Neutrophil (primary cell): Measurements from ENCODE around the gene TBKBP1.
A peak's percentile ranks its signal among the peaks of the same experiment; 100 is the strongest.

Experiments used
- H3K27ac ChIP-seq: fragments of 200-600 bp; sonication (generic); 2 replicates; pipeline ENCODE4 v1.5.1; 2016; ENCODE audit warnings: mild to moderate bottlenecking, moderate library complexity
- H3K27me3 ChIP-seq: fragments of 200-600 bp; sonication (generic); 2 replicates; pipeline ENCODE4 v1.6.0; 2016; ENCODE audit warnings: mild to moderate bottlenecking
- H3K36me3 ChIP-seq: fragments of 200-600 bp; sonication (generic); 2 replicates; pipeline ENCODE4 v1.5.1; 2017
- H3K4me1 ChIP-seq, 2 experiments: fragments of 200-600 bp in 1 of 2; sonication (generic) in 1 of 2; 1 replicate in 1 of 2; 2 replicates in 1 of 2; pipeline versions ENCODE4 v1.5.1 to v1.6.1; 2013 to 2016; ENCODE audit warnings: low read depth in 1 of 2, low read length in 1 of 2, mild to moderate bottlenecking in 1 of 2, moderate library complexity in 1 of 2; ENCODE audit not compliant: control insufficient read depth in 1 of 2, insufficient read depth in 1 of 2
- H3K4me3 ChIP-seq, 2 experiments: fragments of 200-600 bp in 1 of 2; sonication (generic) in 1 of 2; 1 replicate in 1 of 2; 2 replicates in 1 of 2; pipeline ENCODE4 v1.5.1; 2013 to 2016; ENCODE audit warnings: low read depth in 1 of 2, low read length in 1 of 2, mild to moderate bottlenecking in 1 of 2, moderate library complexity in 1 of 2
- H3K9me3 ChIP-seq: fragments of 200-600 bp; sonication (generic); 2 replicates; pipeline ENCODE4 v1.5.1; 2016
- TF ChIP-seq, protein P1 (sequence below): fragments of 200-600 bp; sonication (generic); IDR thresholded peaks from 2 replicates; pipeline ENCODE4 v1.5.1; 2016; ENCODE audit warnings: antibody characterized with exemption

The TBKBP1 gene

DNA sequence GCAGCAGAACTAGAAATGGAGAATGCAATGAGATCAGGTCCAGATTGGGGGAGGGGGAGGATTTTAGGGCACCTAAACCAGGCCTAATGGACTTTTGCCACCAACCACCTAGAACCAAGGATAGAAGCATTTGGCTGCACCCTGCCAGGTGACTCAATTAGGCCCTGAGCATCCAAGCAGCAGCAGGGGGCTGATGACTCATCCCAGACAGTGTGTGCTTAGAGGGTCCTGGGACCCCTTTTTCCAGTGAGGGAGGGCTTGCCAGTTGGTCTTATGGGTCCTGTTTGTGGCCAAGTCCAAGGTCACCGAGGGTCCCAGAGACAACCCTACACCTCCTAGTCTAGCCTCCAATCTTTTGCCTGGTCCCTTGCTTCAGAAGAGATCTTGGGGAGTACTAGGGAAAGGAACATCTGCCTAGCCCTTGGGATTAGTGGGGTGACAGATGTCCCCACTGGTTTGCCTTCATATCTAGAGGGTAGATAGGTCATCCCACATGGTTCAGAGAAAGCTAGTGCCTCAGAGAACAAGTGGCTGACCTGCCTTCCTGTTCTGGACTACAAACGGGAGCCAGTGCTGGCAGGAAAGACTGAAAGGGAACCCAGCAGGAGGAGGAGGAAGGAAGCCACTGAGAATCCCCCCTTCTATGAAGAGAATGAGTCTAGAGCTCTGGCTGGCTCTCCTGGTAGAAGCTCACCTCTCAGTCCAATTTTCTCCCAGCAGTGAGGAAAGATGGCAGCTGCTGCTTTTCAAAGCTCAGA is 1.6 kb upstream of the TBKBP1 start:
- peaks cover 5% of the 10 kb centered on the region for H3K27me3 ChIP-seq
- peaks cover 43 to 47% of the 10 kb centered on the region in 2 experiments for H3K4me1 ChIP-seq
- H3K9me3 ChIP-seq: no peaks in the 10 kb centered on the region
- H3K36me3 ChIP-seq: peaks cover 13% of the 10 kb centered on the region
- TF ChIP-seq, protein P1, sequence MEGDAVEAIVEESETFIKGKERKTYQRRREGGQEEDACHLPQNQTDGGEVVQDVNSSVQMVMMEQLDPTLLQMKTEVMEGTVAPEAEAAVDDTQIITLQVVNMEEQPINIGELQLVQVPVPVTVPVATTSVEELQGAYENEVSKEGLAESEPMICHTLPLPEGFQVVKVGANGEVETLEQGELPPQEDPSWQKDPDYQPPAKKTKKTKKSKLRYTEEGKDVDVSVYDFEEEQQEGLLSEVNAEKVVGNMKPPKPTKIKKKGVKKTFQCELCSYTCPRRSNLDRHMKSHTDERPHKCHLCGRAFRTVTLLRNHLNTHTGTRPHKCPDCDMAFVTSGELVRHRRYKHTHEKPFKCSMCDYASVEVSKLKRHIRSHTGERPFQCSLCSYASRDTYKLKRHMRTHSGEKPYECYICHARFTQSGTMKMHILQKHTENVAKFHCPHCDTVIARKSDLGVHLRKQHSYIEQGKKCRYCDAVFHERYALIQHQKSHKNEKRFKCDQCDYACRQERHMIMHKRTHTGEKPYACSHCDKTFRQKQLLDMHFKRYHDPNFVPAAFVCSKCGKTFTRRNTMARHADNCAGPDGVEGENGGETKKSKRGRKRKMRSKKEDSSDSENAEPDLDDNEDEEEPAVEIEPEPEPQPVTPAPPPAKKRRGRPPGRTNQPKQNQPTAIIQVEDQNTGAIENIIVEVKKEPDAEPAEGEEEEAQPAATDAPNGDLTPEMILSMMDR: no peak
- H3K4me3 ChIP-seq: peak overlapping the region in 1 of 2 experiments; percentile 91
- peak overlapping the region; percentile 90 for H3K27ac ChIP-seq

GRCh38 chr17:47692895-47693730 is 848 bp upstream of the TBKBP1 start:
- H3K9me3 ChIP-seq: no peaks in the 10 kb centered on the region
- peak overlapping the region; percentile 90 for H3K27ac ChIP-seq
- H3K27me3 ChIP-seq: peaks cover 5% of the 10 kb centered on the region
- H3K4me3 ChIP-seq: peak overlapping the region; percentile 80 to 91
- peaks cover 42 to 46% of the 10 kb centered on the region in 2 experiments for H3K4me1 ChIP-seq
- peaks cover 13% of the 10 kb centered on the region for H3K36me3 ChIP-seq
- TF ChIP-seq, protein P1: no peak

- H3K9me3 ChIP-seq: no peaks in the 10 kb centered on the region
- peaks cover 5% of the 10 kb centered on the region for H3K27me3 ChIP-seq
- peak overlapping the region; percentile 80 to 91 for H3K4me3 ChIP-seq
- H3K27ac ChIP-seq: peak overlapping the region; percentile 90
- TF ChIP-seq, protein P1: peak; percentile 2
- peaks cover 46 to 49% of the 10 kb centered on the region in 2 experiments for H3K4me1 ChIP-seq
- peaks cover 29% of the 10 kb centered on the region for H3K36me3 ChIP-seq
These were observed 844 bp downstream of the TBKBP1 start for GRCh38 chr17:47694581-47695428.

GRCh38 chr17:47695429-47696376 is 1.7 kb downstream of the TBKBP1 start:
- peaks cover 46 to 49% of the 10 kb centered on the region in 2 experiments for H3K4me1 ChIP-seq
- TF ChIP-seq, protein P1: no peak
- H3K27me3 ChIP-seq: peaks cover 5% of the 10 kb centered on the region
- no peaks in the 10 kb centered on the region for H3K9me3 ChIP-seq
- H3K36me3 ChIP-seq: peaks cover 33% of the 10 kb centered on the region
- H3K4me3 ChIP-seq: peak overlapping the region; percentile 80 to 91
- peak overlapping the region; percentile 90 for H3K27ac ChIP-seq
